Lung (tissue), 4 donors: Measurements from ENCODE around the gene RERGL. TPM values are rescaled to one million over a fixed set of nuclear protein-coding genes. Genes with fewer than 3 reads are reported as not detected.

Source experiments
- polyA plus RNA-seq, 2 donors: library from polyadenylated mRNA; stranded (reverse); fragments of 200-250 nt; gene quantifications; one replicate each; pipeline ENCODE4 v1.2.1, GENCODE V29; 2013
- total RNA-seq, 2 donors: library from RNA; depleted of rRNA in 1 of 2; stranded (reverse); fragments of >200 nt in 1 of 2; gene quantifications; one replicate each; pipeline ENCODE4 v1.2.1, GENCODE V29; 2014 to 2021
- donor health status: Bipolar disorder and iron deficiency.
- donor health status: healthy.
- donor health status: DM: yes; HTN: yes; CAD: no.

RERGL gene
- total and polyA plus RNA-seq, 4 donors = 0.55 to 4.5 (median 2.3) TPM

Other genes starting within 250 kb of the RERGL start
- gene PIK3C2G, start 171.3 kb upstream of the RERGL start, total RNA-seq = 1 to 10 TPM in 1 of 2 donors, under 1 TPM in 1; 0.74 to 4.8 TPM
- under 1 TPM in 1 of 2 donors, not detected in 1; 0.11 TPM for gene PIK3C2G, start 171.3 kb upstream of the RERGL start, polyA plus RNA-seq